NCI-H82 (cell line): ENCODE results near the gene PPL.
"Not testable (repeated sequence)": the region's sequence is repeated elsewhere in the genome, so short reads cannot be mapped to it uniquely, and the experiment has no call there.

Source experiments
- DNase-seq: peaks from one replicate; lab custom pipeline; 2025; lab: John Stamatoyannopoulos, UW

PPL gene

DNA sequence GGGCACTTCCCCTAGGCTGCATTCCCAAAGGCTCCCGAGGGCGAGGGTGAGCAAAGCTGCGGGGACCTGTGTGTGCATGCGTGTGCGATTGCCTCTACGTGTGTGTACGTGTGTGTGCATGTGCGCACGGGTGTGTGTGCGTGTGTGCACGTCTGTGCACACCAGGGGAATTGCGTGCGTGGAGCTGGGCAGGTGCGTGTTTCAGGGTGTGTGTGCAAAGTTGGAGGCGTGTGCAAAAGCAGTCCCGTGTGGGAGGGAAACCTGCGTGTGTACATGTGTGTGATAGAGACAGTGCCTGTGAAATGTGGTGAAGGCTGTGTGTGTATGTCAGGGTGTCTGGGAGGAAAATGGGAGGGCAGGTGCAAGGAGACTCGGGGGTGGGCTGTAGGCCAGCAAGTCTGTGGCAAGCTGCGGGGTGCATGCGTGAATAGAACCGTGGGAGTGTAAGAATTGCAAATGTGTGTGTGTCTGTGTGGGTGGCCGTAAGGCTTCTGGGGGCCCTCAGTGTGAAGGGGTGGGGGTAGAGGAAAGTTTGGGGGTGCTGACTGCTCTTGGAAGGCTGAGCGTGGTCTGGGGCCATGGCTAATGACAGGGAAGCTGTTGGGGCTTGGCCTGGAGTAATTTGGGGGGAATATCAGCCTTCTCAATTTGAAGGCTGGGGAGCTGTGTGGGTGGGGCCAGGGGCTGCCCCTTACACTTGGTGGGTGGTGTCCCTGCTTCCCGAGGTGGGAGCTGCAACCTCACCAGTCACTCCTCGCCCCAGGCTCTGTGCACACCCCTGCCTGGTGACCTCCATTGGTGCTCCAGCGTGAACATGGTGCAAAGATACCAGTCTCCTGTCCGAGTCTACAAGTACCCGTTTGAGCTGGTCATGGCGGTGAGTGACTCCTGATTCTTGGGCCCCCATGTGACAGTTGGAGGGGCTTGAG is 21.8 kb upstream of the PPL start:
- no peak for DNase-seq

DNA sequence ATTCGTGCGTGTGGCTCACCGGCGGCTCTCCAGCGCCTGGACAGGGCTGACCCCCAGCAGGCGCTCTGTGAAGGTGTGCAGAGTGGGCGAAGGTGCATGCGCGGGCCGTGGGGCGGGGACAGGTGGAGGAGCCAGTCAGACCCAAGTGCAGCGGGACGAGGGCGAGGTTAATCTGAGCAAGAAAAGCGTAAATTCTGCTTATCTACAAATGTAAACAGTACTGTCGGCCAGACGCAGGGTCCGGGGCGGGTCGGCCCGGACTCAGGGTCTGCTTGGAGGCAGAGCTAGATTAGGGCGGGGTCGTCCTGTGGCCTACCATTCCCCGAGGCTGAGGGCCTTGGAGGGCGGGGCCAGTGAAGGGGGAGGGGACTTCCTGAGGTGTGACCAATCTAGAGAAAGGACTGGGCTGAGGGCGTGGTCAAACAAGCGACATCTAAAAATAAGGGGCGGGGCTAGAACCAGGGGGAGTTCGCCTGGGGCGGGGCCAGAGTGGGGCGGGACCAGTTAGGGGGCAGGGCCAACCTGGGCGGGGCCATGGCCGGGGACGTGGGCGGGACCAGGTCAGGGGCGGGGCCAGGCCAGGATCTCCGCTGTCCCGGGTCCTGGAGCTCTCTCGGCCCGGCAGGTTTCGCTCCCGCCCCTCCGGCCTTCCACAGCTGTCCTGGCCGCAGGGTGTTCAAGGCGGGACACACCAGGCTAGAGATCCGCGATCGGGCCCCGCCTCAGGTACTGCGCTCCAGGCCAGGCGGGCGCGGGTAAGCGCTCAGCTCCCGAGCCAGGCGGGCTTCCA is 21.0 kb upstream of the PPL start, which contains the start of gene SEC14L5:
TSS of gene SEC14L5 (plus strand) at position 611 of the 790 bp plus-strand sequence. CDS start 994 bp downstream, outside the sequence.
- peak; percentile 100 for DNase-seq

DNA sequence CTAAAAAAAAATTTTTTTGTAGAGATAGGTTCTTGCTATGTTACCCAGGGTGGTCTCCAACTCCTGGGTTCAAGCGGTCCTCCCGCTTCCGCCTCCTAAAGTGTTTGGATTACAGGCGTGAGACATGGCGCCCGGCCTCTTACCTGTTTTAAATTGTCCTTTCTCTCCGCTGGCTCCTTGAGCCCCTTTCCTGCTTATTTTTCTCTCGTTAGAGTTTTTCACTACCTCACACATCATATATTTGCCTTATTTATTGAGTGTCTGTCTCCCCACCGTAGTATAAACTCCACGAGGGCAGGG is 20.4 kb upstream of the PPL start:
- DNase-seq, result no peak

DNA sequence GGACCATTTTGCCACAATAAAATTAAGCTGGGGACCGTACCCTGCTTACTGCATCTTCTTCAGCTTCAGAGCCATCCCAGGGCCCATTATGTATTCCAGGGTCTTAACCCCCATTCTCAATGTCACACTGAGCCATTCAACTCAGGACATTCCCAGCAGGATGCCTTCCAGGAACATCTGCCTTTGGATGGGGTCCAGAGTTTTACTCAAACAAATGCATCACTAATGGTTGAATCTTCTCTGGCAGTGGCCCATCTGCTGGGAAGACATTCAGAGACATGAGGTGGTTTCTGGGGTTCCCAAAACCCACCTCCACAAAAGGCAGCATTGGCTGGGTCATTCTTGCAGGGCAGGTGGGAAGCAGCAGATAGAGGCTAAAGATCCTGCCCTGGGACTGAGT is 17.8 kb upstream of the PPL start:
- no peak for DNase-seq

DNA sequence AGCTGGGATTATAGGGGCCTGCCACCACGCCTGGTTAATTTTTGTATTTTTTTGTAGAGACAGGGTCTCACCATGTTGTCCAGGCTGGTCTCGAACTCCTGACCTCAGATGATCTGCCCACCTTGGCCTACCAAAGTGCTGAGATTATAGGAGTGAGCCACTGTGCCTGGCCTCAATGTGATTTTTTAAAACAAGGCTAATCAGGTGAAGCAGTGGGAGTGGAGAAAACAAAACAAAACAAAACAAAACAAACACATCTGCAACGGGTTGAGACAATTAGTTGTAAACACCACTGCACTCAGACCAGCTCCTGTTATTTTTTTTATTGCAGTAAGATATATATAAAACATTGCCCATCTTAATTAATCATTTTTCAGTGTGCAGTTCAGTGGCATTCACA is 14.6 kb upstream of the PPL start:
- DNase-seq, result not testable (repeated sequence)

DNA sequence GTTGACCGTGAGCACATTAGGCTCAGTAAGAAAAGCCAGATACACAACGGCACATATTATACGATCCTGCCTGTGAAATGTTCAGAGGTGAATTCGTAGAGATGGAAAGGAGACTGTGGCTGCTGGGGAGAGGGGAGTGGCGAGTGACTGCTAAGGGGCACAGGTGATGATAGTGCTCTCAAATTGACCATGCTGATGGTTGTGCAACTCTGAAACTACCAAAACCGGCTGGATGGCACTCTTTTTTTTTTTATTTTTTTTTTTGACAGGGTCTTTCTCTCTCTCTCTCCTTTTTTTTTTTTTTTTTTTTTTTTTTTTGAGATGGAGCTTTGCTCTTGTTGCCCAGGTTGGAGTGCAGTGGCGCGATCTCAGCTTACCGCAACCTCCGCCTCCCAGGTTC is 13.0 kb upstream of the PPL start:
- DNase-seq, result no peak

DNA sequence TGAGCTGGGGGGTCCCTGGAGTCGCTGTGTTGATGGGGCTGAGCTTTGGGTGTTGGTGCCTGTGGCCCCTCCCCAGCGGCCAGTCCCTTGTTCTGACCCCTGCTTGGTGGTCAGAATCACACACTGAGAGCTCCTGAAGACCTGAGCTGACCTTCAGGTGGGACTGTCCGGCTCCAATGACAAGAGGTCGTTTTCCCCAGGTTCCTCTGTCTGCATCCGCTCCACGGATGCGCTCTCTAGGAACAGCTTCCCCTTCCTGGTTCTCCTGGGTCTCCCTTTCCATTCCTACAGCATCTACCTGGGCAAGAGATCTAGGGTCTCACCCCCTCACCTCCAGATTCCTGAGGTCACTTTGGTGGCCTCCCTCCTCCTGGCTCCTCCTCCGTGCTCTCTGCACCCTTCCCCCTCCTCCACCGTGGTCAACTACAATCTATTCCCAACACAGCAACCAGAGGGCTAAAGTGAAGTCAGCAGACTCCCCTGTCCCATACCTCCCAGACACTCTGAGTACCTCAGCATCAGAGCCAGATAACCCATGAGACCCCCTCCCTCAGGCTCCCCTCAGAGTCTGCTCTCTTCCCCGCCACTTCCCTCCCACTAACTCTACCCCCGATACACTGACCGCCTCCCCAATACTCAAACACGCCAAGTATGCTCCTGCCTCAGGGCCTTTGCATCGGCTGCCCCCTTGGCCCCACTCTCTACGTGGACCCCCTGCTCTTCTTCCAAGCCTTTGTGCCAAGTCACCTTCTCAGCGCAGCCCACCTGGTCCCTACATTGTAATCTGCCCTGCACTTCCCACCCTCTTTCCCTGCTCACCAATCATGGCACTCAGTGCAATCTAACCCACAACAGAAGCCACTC is 12.2 kb upstream of the PPL start:
- no peak for DNase-seq

DNA sequence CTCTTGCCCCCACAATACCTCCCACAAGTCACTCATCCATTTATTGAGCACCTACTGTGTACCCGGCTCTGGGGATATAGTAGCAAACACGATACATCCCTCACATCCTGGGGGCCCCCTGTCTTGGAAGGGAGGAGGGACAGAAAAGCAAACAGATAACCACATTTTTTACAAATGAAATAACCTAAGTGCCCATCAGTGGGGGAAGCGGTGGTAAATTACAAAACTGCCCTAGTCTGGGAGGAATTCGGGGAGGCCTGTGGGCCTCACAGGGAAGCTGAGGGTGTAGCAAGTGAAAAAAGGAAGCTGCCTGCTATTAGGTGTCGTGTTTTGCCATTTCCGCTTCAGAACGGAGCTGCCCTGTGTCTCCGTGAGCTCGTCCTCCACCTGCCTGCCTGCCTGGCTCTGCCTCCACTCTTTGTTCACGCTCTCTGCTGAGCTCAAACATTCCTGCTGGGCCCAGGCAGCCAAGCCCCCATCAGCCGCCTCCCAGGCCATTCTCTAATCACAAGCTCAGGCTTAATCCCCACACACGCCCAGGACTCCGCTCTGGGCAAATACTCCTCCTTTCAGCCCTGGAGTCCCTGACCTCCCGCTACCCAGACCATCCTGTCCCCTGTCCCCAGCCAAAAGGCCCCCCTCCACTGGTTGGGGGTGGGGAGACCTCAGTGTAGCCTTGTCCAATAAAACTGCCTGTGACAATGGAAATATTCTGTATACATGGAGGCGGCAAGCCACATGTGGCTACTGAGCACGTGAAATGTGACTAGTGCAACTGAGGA is 11.0 kb upstream of the PPL start:
- DNase-seq, result peak; percentile 88

DNA sequence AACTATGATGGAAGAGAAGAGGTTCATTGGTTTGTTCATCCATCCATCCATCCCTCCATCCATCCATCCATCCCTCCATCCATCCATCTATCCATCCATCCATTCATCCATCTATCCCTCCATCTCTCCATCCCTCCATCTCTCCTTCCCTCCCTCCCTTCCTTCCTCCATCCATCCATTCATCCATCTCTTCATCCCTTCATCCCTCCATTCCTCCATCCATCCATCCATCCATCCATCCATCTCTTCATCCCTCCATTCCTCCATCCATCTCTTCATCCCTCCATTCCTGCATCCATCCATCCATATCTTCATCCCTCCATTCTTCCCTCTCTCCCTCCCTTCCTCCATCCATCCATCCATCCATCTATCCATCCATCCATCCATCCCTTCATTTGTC is 10.0 kb upstream of the PPL start:
- DNase-seq, result no peak

DNA sequence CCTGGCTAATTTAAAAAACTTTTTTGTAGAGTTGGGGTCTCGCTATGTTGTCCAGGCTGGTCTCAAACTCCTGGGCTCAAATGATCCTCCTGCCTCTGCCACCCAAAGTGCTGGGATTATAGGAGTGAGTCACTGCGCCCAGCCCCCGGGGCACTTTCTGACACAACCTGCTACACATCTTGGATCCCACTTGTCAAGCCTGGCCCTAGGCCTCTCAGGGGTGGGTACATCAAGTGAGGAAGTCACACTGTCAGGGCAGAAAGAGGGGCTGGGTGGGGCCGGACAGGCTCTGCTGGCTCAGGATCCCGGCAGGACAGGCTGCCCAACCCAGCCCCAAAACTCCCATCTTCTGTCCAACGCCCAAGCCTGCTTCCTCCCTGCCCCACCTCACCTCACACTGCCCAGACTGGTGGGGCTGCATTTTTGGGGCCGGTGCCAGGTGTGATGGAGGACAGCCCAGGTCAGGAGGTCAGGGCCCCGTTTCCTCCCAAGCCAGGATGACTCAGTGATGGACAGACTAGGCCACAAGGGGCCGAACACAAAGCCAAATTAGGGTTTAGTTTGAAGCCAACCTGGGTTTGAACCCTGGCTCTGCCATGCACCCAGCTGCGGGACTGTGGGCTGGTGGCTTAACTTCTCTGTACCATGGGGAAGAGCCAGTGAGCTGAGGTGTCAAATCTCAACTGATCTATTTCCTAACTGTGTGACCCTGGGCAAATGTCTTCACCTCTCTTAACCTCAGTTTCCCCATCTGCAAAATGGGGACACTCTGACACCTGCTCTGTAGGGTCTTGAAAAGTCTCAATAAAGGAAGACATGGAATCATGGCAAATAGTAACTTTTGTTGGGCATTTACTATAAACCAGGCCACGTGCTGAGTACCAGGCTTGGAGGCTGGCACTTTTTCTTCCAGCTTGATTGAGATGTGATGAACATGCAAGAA is 8.9 kb upstream of the PPL start:
- no peak for DNase-seq

DNA sequence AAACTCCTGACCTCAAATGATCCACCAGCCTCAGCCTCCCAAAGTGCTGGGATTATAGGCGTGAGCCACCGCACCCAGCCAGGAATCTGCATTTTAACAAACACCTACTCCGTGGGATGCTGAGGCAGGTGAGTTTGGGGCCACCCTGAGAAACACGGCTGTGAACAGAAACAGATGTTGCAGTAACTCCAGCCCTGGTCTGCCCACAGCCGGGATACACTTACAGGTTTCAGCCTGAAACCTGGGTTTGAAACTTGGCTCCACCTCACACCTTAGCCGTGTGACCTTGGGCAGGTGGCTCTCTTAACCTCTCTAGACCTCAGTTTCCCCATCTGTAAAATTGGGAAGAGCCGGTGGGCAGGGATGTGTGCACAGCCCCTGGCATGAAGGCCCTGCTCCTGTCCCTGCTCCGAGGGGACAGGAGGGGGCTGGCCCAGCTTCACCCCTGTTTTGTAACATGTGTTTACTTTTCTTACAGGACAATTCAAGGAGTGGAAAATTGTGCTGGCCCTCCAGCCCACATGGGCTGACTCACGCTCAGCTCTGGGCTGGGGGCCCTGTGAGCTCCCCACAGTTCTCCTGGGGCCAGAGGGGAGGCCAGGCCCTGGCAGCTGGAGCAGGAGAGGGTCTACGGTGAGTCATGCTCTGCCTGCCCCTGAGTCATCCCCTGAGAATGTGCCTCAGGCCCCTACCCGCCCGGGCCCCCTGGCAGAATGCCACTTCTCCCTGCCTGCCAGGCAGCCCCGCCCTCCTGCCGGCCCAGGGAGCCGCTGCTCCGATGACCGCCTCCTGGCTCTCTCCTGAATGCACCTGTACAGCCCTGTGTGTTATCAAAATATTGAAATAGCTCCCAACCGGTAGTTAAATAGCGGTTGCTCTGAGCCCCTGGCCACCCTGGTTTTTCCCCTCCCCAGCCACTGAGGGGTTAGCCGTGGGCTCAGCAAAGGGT is 7.7 kb upstream of the PPL start:
- peak; percentile 27 for DNase-seq

DNA sequence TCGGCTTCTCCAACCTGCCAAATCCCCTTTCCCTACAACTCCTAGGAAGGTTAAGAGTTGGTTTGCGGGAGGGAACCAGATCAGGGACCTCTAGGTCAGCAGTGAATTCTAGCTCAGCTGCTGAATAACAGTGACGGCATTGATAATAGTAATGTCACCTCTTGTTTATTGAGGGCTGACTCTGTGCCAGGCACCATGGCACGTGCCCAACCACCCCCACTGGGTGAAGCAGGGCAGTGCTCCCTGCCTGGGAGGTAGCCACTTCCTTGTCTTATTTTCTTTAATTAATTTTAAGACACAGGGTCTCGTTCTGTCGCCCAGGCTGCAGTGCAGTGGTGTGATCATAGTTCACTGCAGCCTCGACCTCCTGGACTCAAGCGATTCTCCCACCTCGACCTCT is 5.5 kb upstream of the PPL start:
- DNase-seq, result no peak

DNA sequence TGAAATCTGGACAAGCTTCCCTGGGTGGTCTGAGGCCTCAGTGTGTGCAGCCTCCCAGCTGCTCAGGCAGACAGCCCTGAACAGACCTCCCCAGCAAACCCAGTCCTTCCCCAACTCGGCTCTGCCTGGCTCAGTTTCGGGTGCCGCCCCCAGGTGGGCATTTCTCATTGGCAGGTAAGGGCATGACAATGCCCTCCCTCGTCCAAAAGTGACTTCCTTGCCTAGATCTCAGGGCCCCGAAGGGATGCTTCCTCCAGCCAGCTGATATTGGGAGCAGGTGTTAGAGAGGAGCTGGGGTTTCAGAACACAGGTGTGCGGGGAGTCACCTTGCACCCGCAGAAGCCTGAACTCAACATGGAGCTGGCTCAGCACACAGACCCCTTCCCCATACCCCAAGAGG is 3.8 kb upstream of the PPL start:
- no peak for DNase-seq

DNA sequence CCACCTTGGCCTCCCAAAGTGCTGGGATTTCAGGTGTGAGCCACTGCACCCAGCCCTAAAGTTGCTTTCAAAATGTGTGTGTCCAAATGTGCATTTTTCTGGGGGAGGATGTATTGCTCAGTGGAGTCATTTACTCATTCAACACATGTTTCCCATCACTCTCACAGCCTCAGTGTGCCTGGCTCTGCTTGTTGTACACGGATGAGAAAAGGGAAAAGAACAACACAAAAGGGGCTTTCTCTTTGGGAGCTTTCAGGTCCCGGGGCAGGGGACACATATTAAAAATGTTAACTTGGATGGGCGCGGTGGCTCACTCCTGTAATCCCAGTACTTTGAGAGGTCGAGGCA is 1.7 kb upstream of the PPL start:
- no peak for DNase-seq

DNA sequence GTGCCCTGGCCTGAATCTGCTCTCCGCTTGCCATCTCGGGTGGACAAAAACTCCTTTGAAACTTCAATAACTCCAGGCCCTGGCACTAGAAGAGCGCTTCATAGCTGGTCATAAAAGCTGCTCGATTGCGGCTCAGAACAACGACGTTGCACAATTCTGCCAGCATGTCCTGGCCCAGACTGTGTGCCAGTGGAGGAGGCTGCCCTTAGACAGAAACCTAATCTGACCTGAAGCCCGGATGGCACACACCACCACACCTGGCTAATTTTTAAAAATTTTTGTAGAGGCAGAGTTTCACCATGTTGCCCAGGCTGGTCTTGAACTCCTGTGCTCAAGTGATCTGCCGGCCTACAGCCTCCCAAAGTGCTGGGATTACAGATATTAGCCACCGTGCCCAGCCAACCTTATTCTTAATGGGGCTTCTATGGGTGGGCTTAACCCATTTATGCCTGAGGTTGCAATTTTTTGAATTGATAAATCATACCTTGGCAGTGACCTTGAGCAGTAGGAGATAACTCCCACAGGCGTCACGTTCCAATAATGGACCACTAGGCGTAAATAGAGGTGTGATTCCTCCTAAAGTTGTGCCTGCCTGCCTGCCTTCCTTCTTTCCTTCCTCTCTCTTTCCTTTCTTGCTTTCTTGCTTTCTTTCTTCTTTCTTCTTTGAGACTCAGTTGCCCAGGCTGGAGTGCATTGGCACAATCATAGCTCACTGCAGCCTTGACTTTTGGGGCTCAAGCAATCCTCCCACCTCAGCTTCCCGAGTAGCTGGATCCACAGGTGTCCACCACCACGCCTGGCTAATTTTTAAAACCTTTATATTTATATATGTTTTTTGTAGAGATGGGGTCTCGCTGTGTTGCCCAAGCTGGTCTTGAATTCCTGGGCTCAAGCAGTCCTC is 1.1 kb upstream of the PPL start:
- no peak for DNase-seq

DNA sequence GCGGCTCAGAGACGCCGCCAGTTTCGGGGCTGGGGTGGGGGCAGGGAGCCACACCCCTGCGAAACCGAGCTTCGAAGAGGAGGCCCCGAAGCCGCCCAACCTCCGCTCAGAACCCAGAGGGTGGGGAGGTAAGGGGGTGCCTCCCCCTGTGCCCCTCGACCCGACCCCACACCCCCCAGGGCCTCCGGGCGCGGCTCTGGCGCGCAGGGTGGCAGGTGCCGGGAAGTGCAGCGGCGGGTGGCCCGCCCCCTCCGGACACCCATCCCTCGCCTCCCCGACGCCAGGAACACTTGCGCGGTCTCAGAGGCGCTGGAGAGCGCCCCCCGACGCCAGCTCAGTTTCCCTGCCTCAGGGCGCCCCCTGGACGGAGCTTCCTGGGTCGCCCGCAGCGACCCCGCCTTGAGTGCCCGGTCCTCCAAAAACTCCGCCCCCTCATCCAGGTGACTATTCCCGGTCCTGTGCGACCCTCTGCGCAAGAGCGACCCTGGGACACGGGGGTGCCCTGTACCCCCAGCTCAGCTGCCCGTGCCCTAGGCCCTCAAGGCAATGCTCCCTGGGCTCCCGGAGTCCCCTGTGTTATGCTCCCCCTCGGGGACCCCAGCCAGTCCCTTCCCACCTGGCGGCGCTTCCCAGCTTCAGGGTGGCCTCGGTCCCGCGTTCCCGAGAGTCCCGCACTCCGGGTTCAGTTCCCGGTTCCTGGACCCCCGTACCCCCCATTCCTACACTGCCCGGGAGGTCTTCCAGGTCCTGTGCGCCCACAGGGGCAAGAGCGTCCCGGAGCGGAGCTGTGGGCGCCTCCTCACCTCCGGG is 562 bp downstream of the PPL start:
- DNase-seq, result peak; percentile 46

DNA sequence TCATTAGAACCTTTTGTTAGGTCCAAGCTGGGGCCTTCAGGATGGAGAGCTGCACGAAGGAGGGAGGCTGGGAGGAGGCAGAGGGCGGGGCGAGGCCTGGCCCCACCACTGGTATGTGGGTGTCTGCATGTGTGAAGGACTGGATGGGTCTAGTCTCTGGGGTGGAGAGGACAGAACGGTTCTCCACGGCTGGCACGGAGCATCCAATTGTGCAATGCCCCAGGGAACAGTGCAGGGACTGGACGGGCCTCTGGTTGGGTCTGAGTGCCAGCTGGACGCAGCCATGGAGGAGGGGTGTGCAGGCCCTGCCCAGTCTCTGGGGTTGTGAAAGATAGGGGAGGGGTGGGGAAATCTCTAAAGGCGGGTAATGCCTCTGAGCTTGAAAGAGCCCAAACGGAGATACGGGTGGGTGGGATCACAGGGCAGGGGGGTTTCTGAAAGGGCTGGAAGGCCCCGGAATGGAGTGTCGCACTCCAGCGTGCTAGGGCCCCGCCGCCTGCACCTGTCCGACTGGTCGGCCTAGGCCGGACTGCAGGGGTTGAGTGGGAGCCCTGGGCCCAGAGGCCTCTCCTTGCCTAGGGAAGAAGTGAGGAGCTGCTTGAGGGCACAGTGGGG is 1.6 kb downstream of the PPL start:
- DNase-seq, result no peak
